CD4-positive, alpha-beta memory T cell (primary cell): Measurements from ENCODE around the gene CSRNP3. TPM values are rescaled to one million over a fixed set of nuclear protein-coding genes. Genes with fewer than 3 reads are reported as not detected.

Experiments used
- CTCF ChIA-PET: fragments of 350-600 bp; sonication (Branson Sonifier 250); formaldehyde crosslinking; loops from one replicate; lab custom pipeline; 2021; ENCODE audit warnings: inconsistent platforms; ENCODE audit not compliant: partially characterized antibody; lab: Charles Lee
- POLR2A ChIA-PET: fragments of 350-600 bp; sonication (Branson Sonifier 250); formaldehyde crosslinking; loops from one replicate; lab custom pipeline; 2021; ENCODE audit not compliant: partially characterized antibody; lab: Charles Lee
- DNase-seq, 5 donors: peaks; one replicate each; pipeline versions ENCODE4 v3.0.0 to v3.0.0-alpha.2; 2020 to 2022; ENCODE audit warnings: mixed read lengths in 1 of 5
- H3K27ac ChIP-seq: one replicate; pipeline ENCODE4 v1.7.0; 2013; ENCODE audit warnings: low read depth, low read length
- H3K27me3 ChIP-seq: 2 replicates; pipeline ENCODE4 v1.7.0; 2013; ENCODE audit warnings: mild to moderate bottlenecking, low read length, moderate library complexity; ENCODE audit not compliant: insufficient read depth
- H3K36me3 ChIP-seq: 2 replicates; pipeline ENCODE4 v1.7.0; 2013; ENCODE audit warnings: mild to moderate bottlenecking, low read length, moderate library complexity; ENCODE audit not compliant: insufficient read depth
- H3K4me1 ChIP-seq: 2 replicates; pipeline ENCODE4 v1.7.0; 2013; ENCODE audit warnings: mild to moderate bottlenecking, low read length, moderate library complexity; ENCODE audit not compliant: insufficient read depth
- H3K4me3 ChIP-seq, 2 donors: one replicate each; pipeline ENCODE4 v1.7.0; 2013; ENCODE audit warnings: low read length in 2 of 2, mild to moderate bottlenecking in 1 of 2
- H3K9me3 ChIP-seq, 2 donors: one replicate each; pipeline ENCODE4 v1.7.0; 2013; ENCODE audit warnings: low read length in 2 of 2, control low read depth in 1 of 2; ENCODE audit not compliant: control insufficient read depth in 1 of 2
- H3K27ac Mint-ChIP-seq, 7 donors: one replicate each; pipeline ENCODE4 v1.8.0; 2020 to 2021; ENCODE audit warnings: mixed read lengths in 7 of 7, mild to moderate bottlenecking in 6 of 7, inconsistent platforms in 3 of 7, moderate library complexity in 3 of 7
- H3K27me3 Mint-ChIP-seq, 2 donors: one replicate each; pipeline ENCODE4 v1.8.0; 2020 to 2021; ENCODE audit warnings: mixed read lengths in 2 of 2
- H3K36me3 Mint-ChIP-seq, 2 donors: one replicate each; pipeline ENCODE4 v1.8.0; 2020 to 2021; ENCODE audit warnings: mixed read lengths in 2 of 2, inconsistent platforms in 1 of 2, mild to moderate bottlenecking in 1 of 2
- H3K4me1 Mint-ChIP-seq, 4 donors: one replicate each; pipeline ENCODE4 v1.8.0; 2020 to 2021; ENCODE audit warnings: mixed read lengths in 4 of 4, mild to moderate bottlenecking in 1 of 4
- H3K4me3 Mint-ChIP-seq, 8 donors: one replicate each; pipeline ENCODE4 v1.8.0; 2020 to 2021; ENCODE audit warnings: mixed read lengths in 8 of 8, mild to moderate bottlenecking in 7 of 8, moderate library complexity in 6 of 8, inconsistent platforms in 3 of 8
- H3K9me3 Mint-ChIP-seq, 8 donors: one replicate each; pipeline ENCODE4 v1.8.0; 2020 to 2021; ENCODE audit warnings: mixed read lengths in 8 of 8, mild to moderate bottlenecking in 5 of 8, inconsistent platforms in 3 of 8, moderate library complexity in 1 of 8
- intact Hi-C: fragments of 100-400 bp; cut with micrococcal nuclease; formaldehyde crosslinking; loops from one replicate; pipeline ENCODE4 v1.15.1; 2023
- polyA plus RNA-seq, 2 donors: library from polyadenylated mRNA; unstranded; fragments of 300-500 nt; fragmentation: Illumina TruSeq; gene quantifications; one replicate each; pipeline ENCODE4 v1.2.3, GENCODE V29; 2021
- total RNA-seq, 2 experiments: library from RNA; stranded (reverse); gene quantifications; one replicate each; pipeline ENCODE4 v1.2.3, GENCODE V29; 2021

CSRNP3 gene
- total and polyA plus RNA-seq, 4 experiments from 2014 or later = not detected

DNA sequence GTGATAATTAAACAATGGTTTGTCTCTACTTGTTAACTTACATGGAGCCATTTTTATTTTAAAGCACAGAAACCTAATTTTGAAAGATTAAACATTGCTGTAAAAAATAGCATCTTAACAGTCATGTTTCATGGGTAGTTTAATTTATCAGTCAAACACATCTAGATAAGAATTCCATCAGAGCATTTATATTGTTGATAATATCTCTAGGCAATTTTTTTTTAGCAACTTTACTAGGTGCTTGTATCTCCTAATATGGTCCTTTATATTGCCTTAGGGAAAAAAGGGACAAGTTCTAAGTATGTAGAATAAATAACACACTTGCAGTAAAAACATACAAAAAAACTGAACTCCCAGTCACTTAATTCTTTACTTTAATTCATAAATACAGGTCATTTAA, 863 bp downstream of the CSRNP3 start:
- intact Hi-C loops = no loop called here
- Histone ChIP-seq H3K9me3 (no peaks in the 10 kb centered on the region), H3K36me3 (no peaks in the 10 kb centered on the region), H3K27me3 (no peaks in the 10 kb centered on the region), H3K27ac (no peak overlapping the region), H3K4me3 (no peak overlapping the region), H3K4me1 (no peaks in the 10 kb centered on the region)
- POLR2A ChIA-PET = no interaction called here
- Mint-ChIP-seq H3K27ac (no peak overlapping the region), H3K27me3 (peaks cover 1 to 5% of the 10 kb centered on the region in 2 donors), H3K9me3 (no peaks in the 10 kb centered on the region), H3K36me3 (no peaks in the 10 kb centered on the region), H3K4me3 (no peak overlapping the region), H3K4me1 (no peaks in the 10 kb centered on the region)
- DNase-seq = no peak
- CTCF ChIA-PET = no interaction called here

DNA sequence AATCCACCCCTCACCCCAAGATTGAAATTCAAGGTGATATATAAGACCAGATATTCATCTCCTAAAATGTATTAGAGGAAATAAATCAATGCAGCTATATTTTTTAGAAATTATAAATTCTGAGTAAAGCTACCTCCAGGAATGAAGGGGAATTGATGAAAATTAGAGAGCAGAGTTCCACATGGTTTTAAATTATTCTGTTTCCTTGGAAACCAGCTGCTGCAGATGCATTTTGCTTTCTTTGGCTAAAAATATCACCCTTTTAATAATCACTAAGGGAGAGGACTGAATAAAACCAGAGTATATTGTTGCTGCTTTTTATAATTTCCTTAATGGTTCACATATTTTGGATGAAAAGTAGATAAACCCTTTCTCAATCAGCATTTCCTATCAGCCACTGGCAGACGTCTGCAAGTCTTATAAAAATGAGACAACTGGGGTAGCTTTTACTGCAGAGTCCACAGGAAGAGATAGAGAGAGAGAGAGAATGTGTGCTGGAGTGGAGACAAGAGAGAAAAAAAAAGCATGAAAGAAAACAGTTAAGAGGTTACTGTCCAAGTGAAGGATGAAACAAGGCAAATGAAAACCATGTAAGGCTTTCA, 2.0 kb downstream of the CSRNP3 start:
- H3K4me1 Mint-ChIP-seq = no peaks in the 10 kb centered on the region
- intact Hi-C loops = no loop called here
- no peak overlapping the region for H3K4me3 Mint-ChIP-seq
- no peak for DNase-seq
- H3K36me3 Mint-ChIP-seq = no peaks in the 10 kb centered on the region
- Histone ChIP-seq H3K4me3 (no peak overlapping the region), H3K27ac (no peak overlapping the region), H3K36me3 (no peaks in the 10 kb centered on the region), H3K9me3 (no peaks in the 10 kb centered on the region), H3K4me1 (no peaks in the 10 kb centered on the region), H3K27me3 (no peaks in the 10 kb centered on the region)
- peaks cover 1 to 5% of the 10 kb centered on the region in 2 donors for H3K27me3 Mint-ChIP-seq
- no peak overlapping the region for H3K27ac Mint-ChIP-seq
- POLR2A ChIA-PET = no interaction called here
- no peaks in the 10 kb centered on the region for H3K9me3 Mint-ChIP-seq
- CTCF ChIA-PET = no interaction called here

DNA sequence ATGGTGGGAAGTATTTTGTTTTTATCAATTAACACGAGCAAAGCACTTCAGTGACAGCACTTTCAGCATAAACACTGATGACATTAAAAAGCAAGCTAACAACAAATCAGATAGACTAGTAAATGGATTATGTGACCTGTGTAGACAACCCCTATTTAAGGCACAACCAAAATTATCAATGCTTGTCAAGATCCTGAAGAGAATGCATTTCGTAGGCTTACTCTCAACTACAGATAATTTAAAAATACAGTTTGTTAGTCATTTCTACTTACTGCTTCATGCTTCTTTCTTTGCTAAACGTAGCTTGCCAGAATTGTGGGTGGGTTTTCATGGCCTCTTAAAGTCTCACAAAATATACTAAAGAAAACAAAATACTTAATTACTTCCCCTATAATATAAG, 3.4 kb downstream of the CSRNP3 start:
- no peaks in the 10 kb centered on the region for H3K36me3 ChIP-seq
- no peak overlapping the region for H3K4me3 Mint-ChIP-seq
- H3K9me3 Mint-ChIP-seq = no peaks in the 10 kb centered on the region
- no peaks in the 10 kb centered on the region for H3K27me3 ChIP-seq
- H3K9me3 ChIP-seq = no peaks in the 10 kb centered on the region
- no peak overlapping the region for H3K4me3 ChIP-seq
- H3K27ac Mint-ChIP-seq = no peak overlapping the region
- intact Hi-C loops = no loop called here
- no peaks in the 10 kb centered on the region for H3K4me1 Mint-ChIP-seq
- peaks cover 1 to 5% of the 10 kb centered on the region in 2 donors for H3K27me3 Mint-ChIP-seq
- ChIA-PET CTCF (no interaction called here), POLR2A (no interaction called here)
- no peaks in the 10 kb centered on the region for H3K4me1 ChIP-seq
- no peak for DNase-seq
- H3K36me3 Mint-ChIP-seq = no peaks in the 10 kb centered on the region
- H3K27ac ChIP-seq = no peak overlapping the region

DNA sequence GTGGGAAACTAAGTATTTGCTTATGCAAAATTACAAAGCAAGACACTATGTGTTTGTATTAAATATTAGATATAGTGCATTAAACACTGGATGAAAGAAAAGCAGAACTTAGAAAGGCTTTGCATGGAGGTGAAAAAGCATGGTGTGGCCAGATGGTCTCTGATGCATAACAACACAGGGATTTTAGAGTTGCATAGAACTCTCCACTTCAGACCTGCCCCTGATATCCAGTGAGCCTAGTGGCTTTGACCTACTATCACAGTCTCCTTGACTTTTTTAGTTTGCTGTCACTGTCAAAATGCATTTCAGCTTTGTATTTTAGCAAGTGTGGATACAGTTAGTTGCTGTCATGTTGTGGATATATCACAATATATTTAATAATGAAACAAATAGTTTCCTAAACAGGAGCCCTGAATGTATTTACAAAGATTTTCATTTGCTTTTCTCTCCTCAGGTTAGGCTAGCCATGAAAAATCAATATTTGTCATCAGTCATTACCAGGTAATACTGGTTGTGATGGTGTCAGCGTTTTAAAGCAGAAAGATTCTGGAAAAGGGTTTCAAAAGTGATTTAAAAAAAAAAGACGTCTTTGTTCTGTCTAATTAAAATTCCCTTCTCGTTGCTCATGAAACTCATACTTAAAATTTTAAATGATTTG, 5.2 kb downstream of the CSRNP3 start:
- Histone ChIP-seq H3K9me3 (no peaks in the 10 kb centered on the region), H3K4me3 (no peak overlapping the region), H3K4me1 (no peaks in the 10 kb centered on the region), H3K27ac (no peak overlapping the region), H3K36me3 (no peaks in the 10 kb centered on the region), H3K27me3 (no peaks in the 10 kb centered on the region)
- no peak for DNase-seq
- ChIA-PET POLR2A (no interaction called here), CTCF (no interaction called here)
- intact Hi-C loops = no loop called here
- H3K27ac Mint-ChIP-seq = no peak overlapping the region
- H3K27me3 Mint-ChIP-seq = no peaks in the 10 kb centered on the region
- no peaks in the 10 kb centered on the region for H3K36me3 Mint-ChIP-seq
- no peak overlapping the region for H3K4me3 Mint-ChIP-seq
- H3K9me3 Mint-ChIP-seq = no peaks in the 10 kb centered on the region
- no peaks in the 10 kb centered on the region for H3K4me1 Mint-ChIP-seq

DNA sequence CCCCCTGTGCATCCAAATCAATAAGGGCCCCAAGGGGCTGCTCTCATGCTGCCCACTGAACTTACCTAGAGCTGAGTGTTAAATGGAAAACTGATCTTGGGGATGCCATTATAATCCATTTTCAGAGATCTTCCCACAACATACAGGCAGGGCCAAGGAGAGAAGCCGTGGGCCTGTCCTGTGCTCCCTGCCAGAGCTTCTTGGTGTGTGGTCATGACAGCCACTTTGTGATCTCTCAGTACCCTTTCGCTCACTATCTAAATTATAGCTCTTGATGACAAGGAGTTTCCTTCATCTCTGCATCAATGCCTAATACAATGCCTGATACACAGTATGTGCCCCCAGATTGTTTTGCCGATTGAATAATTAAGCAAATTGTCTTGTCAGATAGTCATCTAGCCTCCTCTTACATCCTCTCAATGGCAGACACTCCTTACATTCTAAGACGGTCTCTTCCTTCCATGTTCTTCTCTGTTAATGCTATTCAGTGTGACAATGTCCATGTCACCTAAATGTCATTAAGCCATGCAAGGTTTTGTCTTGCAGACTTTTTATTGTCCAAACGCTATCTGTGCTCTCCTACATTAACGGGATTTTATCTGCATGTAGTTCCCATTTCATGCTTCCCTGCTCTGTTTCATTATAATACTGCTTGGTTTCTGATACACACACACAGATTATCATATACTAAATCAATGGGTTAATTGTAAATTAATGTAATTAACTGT, 5.9 kb downstream of the CSRNP3 start:
- no peaks in the 10 kb centered on the region for H3K36me3 Mint-ChIP-seq
- H3K9me3 ChIP-seq = no peaks in the 10 kb centered on the region
- no peaks in the 10 kb centered on the region for H3K4me1 ChIP-seq
- no peak for DNase-seq
- no peak overlapping the region for H3K27ac Mint-ChIP-seq
- H3K4me3 ChIP-seq = no peak overlapping the region
- H3K27me3 ChIP-seq = no peaks in the 10 kb centered on the region
- intact Hi-C loops = no loop called here
- H3K4me3 Mint-ChIP-seq = no peak overlapping the region
- H3K27ac ChIP-seq = no peak overlapping the region
- H3K9me3 Mint-ChIP-seq = no peaks in the 10 kb centered on the region
- H3K27me3 Mint-ChIP-seq = no peaks in the 10 kb centered on the region
- no peaks in the 10 kb centered on the region for H3K4me1 Mint-ChIP-seq
- ChIA-PET CTCF (no interaction called here), POLR2A (no interaction called here)
- no peaks in the 10 kb centered on the region for H3K36me3 ChIP-seq

DNA sequence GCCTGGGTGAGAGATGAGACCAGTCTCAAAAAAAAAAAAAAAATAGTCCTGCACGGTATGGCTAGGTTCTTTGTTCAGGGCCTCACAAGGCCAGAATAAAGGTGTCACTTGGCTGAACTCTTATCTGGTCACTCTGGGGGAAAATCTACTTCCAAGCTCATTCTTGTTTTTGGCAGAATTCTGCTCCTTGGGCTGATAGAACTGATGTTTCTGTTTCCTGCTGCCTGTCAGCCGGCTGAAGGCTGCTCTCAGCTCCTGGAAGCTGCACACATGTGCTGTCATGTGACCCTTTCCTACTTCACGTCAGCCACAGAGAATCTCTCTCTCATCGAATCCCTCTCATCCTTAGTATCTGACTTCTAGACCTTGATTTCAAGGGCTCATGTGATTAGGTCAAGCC, 10.4 kb downstream of the CSRNP3 start:
- no peaks in the 10 kb centered on the region for H3K4me1 ChIP-seq
- Mint-ChIP-seq H3K36me3 (no peaks in the 10 kb centered on the region), H3K9me3 (peaks cover 0 to 1% (median 0%) of the 10 kb centered on the region in 8 donors), H3K27ac (no peak overlapping the region), H3K27me3 (peaks cover 0 to 1% of the 10 kb centered on the region in 2 donors), H3K4me3 (no peak overlapping the region), H3K4me1 (no peaks in the 10 kb centered on the region)
- intact Hi-C loops = no loop called here
- H3K36me3 ChIP-seq = no peaks in the 10 kb centered on the region
- ChIA-PET CTCF (no interaction called here), POLR2A (no interaction called here)
- no peak overlapping the region for H3K4me3 ChIP-seq
- no peak overlapping the region for H3K27ac ChIP-seq
- no peaks in the 10 kb centered on the region for H3K27me3 ChIP-seq
- no peak for DNase-seq
- no peaks in the 10 kb centered on the region for H3K9me3 ChIP-seq

DNA sequence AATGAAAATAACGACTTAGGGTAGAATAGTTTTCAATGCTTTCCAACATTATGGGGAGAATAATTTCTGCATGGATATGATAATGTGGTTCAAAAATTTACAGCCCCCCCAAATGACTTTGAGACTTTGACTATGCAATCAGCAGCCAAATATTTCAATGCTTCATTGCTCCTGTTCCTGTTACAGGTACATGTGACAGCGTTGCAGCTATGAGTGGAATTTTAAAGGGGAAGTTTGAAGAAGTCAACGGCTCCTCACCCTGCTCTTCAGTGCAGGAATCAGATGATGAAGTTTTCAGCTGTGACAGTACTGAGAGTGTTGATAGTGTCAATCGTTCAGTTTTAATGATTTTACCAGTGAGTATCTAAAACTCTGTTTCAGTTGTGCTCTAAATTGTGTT, 25.1 kb downstream of the CSRNP3 start:
- peaks cover 0 to 2% of the 10 kb centered on the region in 2 donors for H3K27me3 Mint-ChIP-seq
- Histone ChIP-seq H3K27ac (no peak overlapping the region), H3K4me3 (no peak overlapping the region), H3K9me3 (no peaks in the 10 kb centered on the region), H3K36me3 (no peaks in the 10 kb centered on the region), H3K27me3 (no peaks in the 10 kb centered on the region), H3K4me1 (no peaks in the 10 kb centered on the region)
- no peak for DNase-seq
- intact Hi-C loops = no loop called here
- no peak overlapping the region for H3K27ac Mint-ChIP-seq
- H3K9me3 Mint-ChIP-seq = peaks cover 0 to 3% (median 0%) of the 10 kb centered on the region in 8 donors
- ChIA-PET POLR2A (no interaction called here), CTCF (no interaction called here)
- no peaks in the 10 kb centered on the region for H3K36me3 Mint-ChIP-seq
- no peaks in the 10 kb centered on the region for H3K4me1 Mint-ChIP-seq
- H3K4me3 Mint-ChIP-seq = no peak overlapping the region
